ENCODE results near the gene TENT5A.

TENT5A gene

GRCh38 chr6:81771097-81771496, 18.6 kb upstream of the TENT5A start:
- no peak for DNase-seq (ENCODE audit: low read depth)

- no peak for DNase-seq (ENCODE audit: low read depth)
Measured at GRCh38 chr6:81770381-81770780, 17.9 kb upstream of the TENT5A start.

- no peak for DNase-seq (ENCODE audit: low read depth)
Measured at GRCh38 chr6:81769824-81770223, 17.3 kb upstream of the TENT5A start.

GRCh38 chr6:81768150-81768942, 15.9 kb upstream of the TENT5A start:
- no peak for DNase-seq (ENCODE audit: low read depth)

- DNase-seq (ENCODE audit: low read depth): peak; percentile 64
Measured at GRCh38 chr6:81767163-81767891, 14.8 kb upstream of the TENT5A start.

GRCh38 chr6:81766482-81767069, 14.1 kb upstream of the TENT5A start:
- peak; percentile 71 for DNase-seq (ENCODE audit: low read depth)

GRCh38 chr6:81764531-81764930, 12.1 kb upstream of the TENT5A start:
- no peak for DNase-seq (ENCODE audit: low read depth)

- no peak for DNase-seq (ENCODE audit: low read depth)
Measured at GRCh38 chr6:81763968-81764367, 11.5 kb upstream of the TENT5A start.

- DNase-seq (ENCODE audit: low read depth): no peak
Measured at GRCh38 chr6:81763051-81763450, 10.6 kb upstream of the TENT5A start.

GRCh38 chr6:81762606-81763005, 10.1 kb upstream of the TENT5A start:
- no peak for DNase-seq (ENCODE audit: low read depth)

- DNase-seq (ENCODE audit: low read depth): no peak
Measured at GRCh38 chr6:81762132-81762531, 9.7 kb upstream of the TENT5A start.

- DNase-seq (ENCODE audit: low read depth): peak; percentile 22
Measured at GRCh38 chr6:81761197-81761596, 8.7 kb upstream of the TENT5A start.

- DNase-seq (ENCODE audit: low read depth): no peak
Measured at GRCh38 chr6:81759782-81760181, 7.3 kb upstream of the TENT5A start.

- no peak for DNase-seq (ENCODE audit: low read depth)
Measured at GRCh38 chr6:81758221-81758620, 5.7 kb upstream of the TENT5A start.

- DNase-seq (ENCODE audit: low read depth): no peak
Measured at GRCh38 chr6:81756690-81757089, 4.2 kb upstream of the TENT5A start.

- no peak for DNase-seq (ENCODE audit: low read depth)
Measured at GRCh38 chr6:81755551-81755950, 3.1 kb upstream of the TENT5A start.

- no peak for DNase-seq (ENCODE audit: low read depth)
Measured at GRCh38 chr6:81754906-81755305, 2.4 kb upstream of the TENT5A start.

- DNase-seq (ENCODE audit: low read depth): peak; percentile 20
Measured at GRCh38 chr6:81753711-81754577, 1.5 kb upstream of the TENT5A start.

- DNase-seq (ENCODE audit: low read depth): peak; percentile 72
Measured at GRCh38 chr6:81752921-81753710, 635 bp upstream of the TENT5A start.

- peak; percentile 13 for DNase-seq (ENCODE audit: low read depth)
Measured at GRCh38 chr6:81751388-81752083, 945 bp downstream of the TENT5A start.

Data from HS-5 (cell line).